Aorta (tissue), 5 donors: Measurements from ENCODE around the gene MRPL49. TPM values are rescaled to one million over a fixed set of nuclear protein-coding genes. Genes with fewer than 3 reads are reported as not detected.

Experiments used
- ATAC-seq: fragments of 200-7000 bp; cut with Tn5 transposase; one replicate; pipeline ENCODE4 v1.9.1; 2022; ENCODE audit warnings: moderate library complexity; ENCODE audit not compliant: low FRiP score
- DNase-seq, 2 donors: peaks; one replicate each; pipeline ENCODE4 v3.0.0-alpha.2; 2020
- H3K27ac ChIP-seq, 2 donors: one replicate each; pipeline ENCODE4 v1.5.1; 2013; ENCODE audit warnings: low read length in 2 of 2, mild to moderate bottlenecking in 2 of 2, moderate library complexity in 2 of 2, control low read depth in 1 of 2, inconsistent platforms in 1 of 2, low read depth in 1 of 2
- H3K27me3 ChIP-seq, 2 donors: one replicate each; pipeline ENCODE4 v1.6.1; 2013; ENCODE audit warnings: control low read depth in 1 of 2, low read length in 1 of 2, mild to moderate bottlenecking in 1 of 2, moderate library complexity in 1 of 2; ENCODE audit not compliant: insufficient read depth in 2 of 2, control insufficient read depth in 1 of 2
- H3K36me3 ChIP-seq, 2 donors: one replicate each; pipeline ENCODE4 v1.6.1; 2013; ENCODE audit warnings: control low read depth in 1 of 2, low read length in 1 of 2, mild to moderate bottlenecking in 1 of 2; ENCODE audit not compliant: insufficient read depth in 2 of 2, control insufficient read depth in 1 of 2
- H3K4me1 ChIP-seq, 2 donors: one replicate each; pipeline ENCODE4 v1.6.1; 2013; ENCODE audit warnings: low read length in 2 of 2, control low read depth in 1 of 2, mild to moderate bottlenecking in 1 of 2, moderate library complexity in 1 of 2; ENCODE audit not compliant: insufficient read depth in 2 of 2, control insufficient read depth in 1 of 2
- H3K4me3 ChIP-seq, 2 donors: one replicate each; pipeline ENCODE4 v1.5.1; 2013; ENCODE audit warnings: low read length in 2 of 2, control low read depth in 1 of 2, mild to moderate bottlenecking in 1 of 2
- H3K9me3 ChIP-seq: one replicate; pipeline ENCODE4 v1.6.1; 2013; ENCODE audit warnings: mild to moderate bottlenecking, low read length; ENCODE audit not compliant: control insufficient read depth
- WGBS, 2 donors: extraction: QIAGEN DNeasy Blood & Tissue Kit; methylation state at CpG; one replicate each; pipeline ENCODE4 v1.1.7; 2013; 5-methylcytosine and 5-hydroxymethylcytosine counted together
- intact Hi-C, 2 donors: fragments of 100-400 bp; cut with DNase I; formaldehyde crosslinking; loops; one replicate each; pipeline versions ENCODE4 v1.14.2 to v1.15.0; 2022
- long read RNA-seq, 2 donors: library from polyadenylated mRNA; unstranded; transcript quantifications; one replicate each; pipeline ENCODE4 v2.0.0, GENCODE V29; 2020 to 2021
- polyA plus RNA-seq, 2 donors: library from polyadenylated mRNA; stranded (reverse); fragments of 200-250 nt; gene quantifications; one replicate each; pipeline ENCODE4 v1.2.3, GENCODE V29; 2013
- total RNA-seq, 2 donors: library from RNA; stranded (reverse); fragmentation: NEBNext Ultra II Directional; extraction: Animal tissue kit (Norgen Biotek cat#: 25700); gene quantifications; one replicate each; pipeline ENCODE4 v1.2.1, GENCODE V29; 2021
- donor health status: healthy with polysubstance abuse.
- donor health status: Bipolar disorder and iron deficiency.
- donor health status: DM: no; HTN: no; CAD: no.
- donor health status: DM: no; HTN: no; CAD: no.
- donor health status: DM: yes; HTN: yes; CAD: no.

MRPL49 gene
- total RNA-seq = 10 to 100 TPM; 35.0 to 37.1 TPM
- polyA plus RNA-seq = 10 to 100 TPM; 44.2 to 52.2 TPM
- long read RNA-seq, donor 1, transcript MRPL49-202 (4 exons, 2,065 nt) = minor isoform, 15 of 186 reads
- long read RNA-seq, donor 1, transcript MRPL49-201 (4 exons, 2,019 nt) = major isoform, 153 of 186 reads
- long read RNA-seq, donor 1, partial matches to known transcripts = 6 of 186 reads
- long read RNA-seq, donor 1, other reads (novel, unspliced or antisense) = 6 of 186 reads
- long read RNA-seq, donor 2, transcript MRPL49-201 (4 exons, 2,019 nt) = major isoform, 22 of 29 reads
- long read RNA-seq, donor 2, partial matches to known transcripts = 0 of 29 reads
- long read RNA-seq, donor 2, other reads (novel, unspliced or antisense) = 4 of 29 reads

- intact Hi-C loops = loop anchor here in 1 of 2 donors (5.0 kb wide), 1 partner anchor 40 kb away; the partner anchor contains the start of genes CDCA5 and ZFPL1
- Histone ChIP-seq H3K27ac (peak within 1 kb of the TSS; percentile 83 to 91), H3K4me1 (no peaks in the 10 kb centered on the region), H3K4me3 (peak within 1 kb of the TSS; percentile 72 to 82), H3K27me3 (no peaks in the 10 kb centered on the region), H3K9me3 (no peaks in the 10 kb centered on the region), H3K36me3 (peaks cover 0 to 2% of the 10 kb centered on the region in 2 donors)
- WGBS, 2 donors = 0 to 1% methylated on average over 52 to 64 of the region's 64 CpGs
- ATAC-seq (peak; percentile 94), DNase-seq (peak; percentile 99)
These were observed at the start of gene MRPL49, which contains the start of gene FAU for GRCh38 chr11:65121865-65122696. Gene MRPL49, plus strand, starts transcription at chr11:65122321. Its CDS starts 26 bp downstream, at chr11:65122347. Gene FAU, minus strand, starts transcription at chr11:65122134. Its CDS starts 321 bp downstream, at chr11:65121813.

GRCh38 chr11:65072631-65072966, 49.5 kb upstream of the MRPL49 start:
- Histone ChIP-seq H3K4me3 (no peak overlapping the region), H3K27me3 (no peaks in the 10 kb centered on the region), H3K9me3 (no peaks in the 10 kb centered on the region), H3K27ac (no peak overlapping the region), H3K4me1 (no peaks in the 10 kb centered on the region), H3K36me3 (no peaks in the 10 kb centered on the region)
- intact Hi-C loops = no loop called here
- ATAC-seq (no peak), DNase-seq (no peak)
- 56 to 71% methylated on average over 1 of the region's 1 CpG for WGBS, 2 donors

GRCh38 chr11:65077451-65077850, 44.7 kb upstream of the MRPL49 start:
- intact Hi-C loops = no loop called here
- H3K27me3 ChIP-seq = no peaks in the 10 kb centered on the region
- WGBS, 2 donors = 80 to 85% methylated on average over 4 of the region's 4 CpGs
- no peak for ATAC-seq
- no peak overlapping the region for H3K27ac ChIP-seq
- no peaks in the 10 kb centered on the region for H3K4me1 ChIP-seq
- H3K4me3 ChIP-seq = no peak overlapping the region
- H3K9me3 ChIP-seq = no peaks in the 10 kb centered on the region
- no peaks in the 10 kb centered on the region for H3K36me3 ChIP-seq
- DNase-seq = no peak

GRCh38 chr11:65078151-65078550, 44.0 kb upstream of the MRPL49 start:
- H3K36me3 ChIP-seq = no peaks in the 10 kb centered on the region
- no peak overlapping the region for H3K27ac ChIP-seq
- H3K27me3 ChIP-seq = no peaks in the 10 kb centered on the region
- 62 to 67% methylated on average over 3 of the region's 3 CpGs for WGBS, 2 donors
- DNase-seq (no peak), ATAC-seq (peak; percentile 15)
- no peaks in the 10 kb centered on the region for H3K4me1 ChIP-seq
- H3K4me3 ChIP-seq = no peak overlapping the region
- no peaks in the 10 kb centered on the region for H3K9me3 ChIP-seq
- intact Hi-C loops = no loop called here

- no peak overlapping the region for H3K27ac ChIP-seq
- intact Hi-C loops = no loop called here
- ATAC-seq = no peak
- DNase-seq = no peak
- H3K4me1 ChIP-seq = no peaks in the 10 kb centered on the region
- no peaks in the 10 kb centered on the region for H3K36me3 ChIP-seq
- H3K9me3 ChIP-seq = no peaks in the 10 kb centered on the region
- H3K4me3 ChIP-seq = no peak overlapping the region
- H3K27me3 ChIP-seq = no peaks in the 10 kb centered on the region
- WGBS, 2 donors = 90 to 95% methylated on average over 9 of the region's 9 CpGs
These were observed 43.3 kb upstream of the MRPL49 start for GRCh38 chr11:65078786-65079342.

- no peak for ATAC-seq
- WGBS, 2 donors = 3 to 4% methylated on average over 13 of the region's 13 CpGs
- intact Hi-C loops = loop anchor here (5.0 to 10.0 kb wide), 2 partner anchors 39 to 58 kb away; partner anchors contain the start of genes FAU (in 1 of the 2), MRPL49 (in 1 of the 2) and SNX15 (in 1 of the 2)
- H3K9me3 ChIP-seq = no peaks in the 10 kb centered on the region
- no peaks in the 10 kb centered on the region for H3K4me1 ChIP-seq
- H3K4me3 ChIP-seq = peak overlapping the region in 1 of 2 donors; percentile 14
- H3K36me3 ChIP-seq = no peaks in the 10 kb centered on the region
- no peak overlapping the region for H3K27ac ChIP-seq
- no peak for DNase-seq
- no peaks in the 10 kb centered on the region for H3K27me3 ChIP-seq
These were observed 38.8 kb upstream of the MRPL49 start for GRCh38 chr11:65083134-65083833.

GRCh38 chr11:65083834-65084597, 38.1 kb upstream of the MRPL49 start, which contains the start of the genes CDCA5 and ZFPL1:
Gene CDCA5, minus strand, starts transcription at chr11:65084040. Its CDS starts 62 bp downstream, at chr11:65083978.
Gene ZFPL1, plus strand, starts transcription at chr11:65084222. Its CDS starts 477 bp downstream, at chr11:65084699.
- no peaks in the 10 kb centered on the region for H3K4me1 ChIP-seq
- 0 to 1% methylated on average over 72 to 79 of the region's 79 CpGs for WGBS, 2 donors
- peak within 1 kb of the TSS; percentile 17 to 35 for H3K27ac ChIP-seq
- ATAC-seq = peak; percentile 98
- H3K36me3 ChIP-seq = no peaks in the 10 kb centered on the region
- no peaks in the 10 kb centered on the region for H3K27me3 ChIP-seq
- peak; percentile 97 to 98 for DNase-seq
- H3K4me3 ChIP-seq = peak within 1 kb of the TSS; percentile 79 to 83
- no peaks in the 10 kb centered on the region for H3K9me3 ChIP-seq
- intact Hi-C loops = loop anchor here (5.0 to 10.0 kb wide), 2 partner anchors 38 to 59 kb away; partner anchors contain the start of genes FAU (in 1 of the 2), MRPL49 (in 1 of the 2) and SNX15 (in 1 of the 2)
